IPS-15b (cell line): ENCODE data around the gene CMSS1.

Experiments used
- H3K27me3 ChIP-seq: one replicate; pipeline ENCODE4 v1.6.1; 2013; ENCODE audit warnings: low read length; ENCODE audit not compliant: control insufficient read depth, insufficient read depth
- H3K36me3 ChIP-seq: one replicate; pipeline ENCODE4 v1.6.1; 2013; ENCODE audit warnings: low read length; ENCODE audit not compliant: control insufficient read depth, insufficient read depth
- H3K4me1 ChIP-seq: one replicate; pipeline ENCODE4 v1.6.1; 2013; ENCODE audit warnings: mild to moderate bottlenecking, low read length; ENCODE audit not compliant: control insufficient read depth, insufficient read depth
- H3K4me3 ChIP-seq: one replicate; pipeline ENCODE4 v1.5.1; 2013; ENCODE audit warnings: low read depth, low read length
- H3K9ac ChIP-seq: one replicate; pipeline ENCODE4 v1.6.1; 2013; ENCODE audit warnings: low read depth, mild to moderate bottlenecking, low read length
- H3K9me3 ChIP-seq: one replicate; pipeline ENCODE4 v1.6.1; 2013; ENCODE audit warnings: mild to moderate bottlenecking, low read length; ENCODE audit not compliant: control insufficient read depth, insufficient read depth

CMSS1 gene

GRCh38 chr3:99857278-99857677 lies 39.6 kb downstream of the CMSS1 start:
- H3K9ac ChIP-seq, result no peak overlapping the region
- H3K36me3 ChIP-seq, result no peaks in the 10 kb centered on the region

GRCh38 chr3:99858469-99858868 lies 40.8 kb downstream of the CMSS1 start:
- no peak overlapping the region for H3K9ac ChIP-seq
- no peaks in the 10 kb centered on the region for H3K27me3 ChIP-seq
- peaks cover 5% of the 10 kb centered on the region for H3K4me1 ChIP-seq
- no peaks in the 10 kb centered on the region for H3K36me3 ChIP-seq
- H3K9me3 ChIP-seq, result no peaks in the 10 kb centered on the region
- no peak overlapping the region for H3K4me3 ChIP-seq

More at GRCh38 chr3:99857278-99857677, 39.6 kb downstream of the CMSS1 start:
- H3K4me3 ChIP-seq, result no peak overlapping the region
- H3K4me1 ChIP-seq, result peaks cover 5% of the 10 kb centered on the region
- no peaks in the 10 kb centered on the region for H3K27me3 ChIP-seq
- no peaks in the 10 kb centered on the region for H3K9me3 ChIP-seq

- no peak overlapping the region for H3K4me3 ChIP-seq
- no peaks in the 10 kb centered on the region for H3K36me3 ChIP-seq
- no peaks in the 10 kb centered on the region for H3K9me3 ChIP-seq
- no peaks in the 10 kb centered on the region for H3K27me3 ChIP-seq
- H3K9ac ChIP-seq, result no peak overlapping the region
- H3K4me1 ChIP-seq, result peaks cover 3% of the 10 kb centered on the region
These were observed 42.2 kb downstream of the CMSS1 start for GRCh38 chr3:99859825-99860224.

- Histone ChIP-seq H3K4me3 (no peak overlapping the region), H3K9me3 (no peaks in the 10 kb centered on the region), H3K9ac (no peak overlapping the region), H3K4me1 (no peaks in the 10 kb centered on the region), H3K27me3 (peaks cover 5% of the 10 kb centered on the region), H3K36me3 (no peaks in the 10 kb centered on the region)
These were observed 43.6 kb downstream of the CMSS1 start for GRCh38 chr3:99861216-99861615.

- Histone ChIP-seq H3K9me3 (no peaks in the 10 kb centered on the region), H3K36me3 (no peaks in the 10 kb centered on the region), H3K4me1 (no peaks in the 10 kb centered on the region), H3K27me3 (peaks cover 15% of the 10 kb centered on the region), H3K9ac (no peak overlapping the region), H3K4me3 (no peak overlapping the region)
These were observed 44.5 kb downstream of the CMSS1 start for GRCh38 chr3:99862208-99862607.

DNA sequence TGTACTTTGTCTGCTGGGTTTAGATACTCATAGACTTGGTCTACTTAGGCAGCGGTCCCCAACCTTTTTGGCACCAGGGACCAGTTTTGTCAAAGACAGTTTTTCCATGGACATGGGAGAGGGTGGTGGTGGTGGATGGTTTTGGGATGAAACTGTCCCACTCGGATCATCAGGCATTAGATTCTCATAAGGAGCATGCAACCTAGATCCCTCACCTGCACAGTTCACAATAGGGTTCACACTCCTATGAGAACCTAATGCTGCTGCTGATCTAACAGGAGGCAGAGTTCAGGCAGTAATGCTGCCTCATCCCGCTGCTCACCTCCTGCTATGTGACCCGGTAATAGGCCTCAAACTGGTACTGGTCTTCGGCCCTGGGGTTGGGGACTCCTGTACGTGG lies 45.3 kb downstream of the CMSS1 start:
- Histone ChIP-seq H3K27me3 (peaks cover 23% of the 10 kb centered on the region), H3K9ac (no peak overlapping the region), H3K4me1 (no peaks in the 10 kb centered on the region), H3K36me3 (no peaks in the 10 kb centered on the region), H3K4me3 (no peak overlapping the region), H3K9me3 (no peaks in the 10 kb centered on the region)

GRCh38 chr3:99863588-99863987 lies 45.9 kb downstream of the CMSS1 start:
- Histone ChIP-seq H3K27me3 (peaks cover 28% of the 10 kb centered on the region), H3K9ac (no peak overlapping the region), H3K4me3 (no peak overlapping the region), H3K9me3 (no peaks in the 10 kb centered on the region), H3K4me1 (peaks cover 2% of the 10 kb centered on the region), H3K36me3 (no peaks in the 10 kb centered on the region)

DNA sequence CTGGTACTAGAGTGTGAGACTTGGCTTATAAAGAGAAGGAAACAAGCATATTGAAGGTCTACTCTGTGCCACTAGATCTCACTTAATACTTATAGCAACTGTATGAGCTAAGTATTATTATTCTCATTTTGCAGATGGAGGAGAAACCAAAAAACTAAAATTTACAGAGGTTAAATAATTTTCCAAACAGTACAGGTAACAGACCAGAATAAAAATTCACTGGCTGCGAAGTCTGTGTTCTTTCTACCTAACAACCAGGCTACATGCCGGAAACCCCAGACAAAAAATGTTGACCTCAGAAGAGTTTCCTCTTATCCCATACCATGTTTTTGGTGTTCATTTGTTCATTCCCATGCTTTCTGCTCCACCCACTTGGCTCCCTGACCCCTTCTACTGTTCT lies 46.6 kb downstream of the CMSS1 start:
- peaks cover 2% of the 10 kb centered on the region for H3K4me1 ChIP-seq
- peaks cover 35% of the 10 kb centered on the region for H3K27me3 ChIP-seq
- no peaks in the 10 kb centered on the region for H3K9me3 ChIP-seq
- no peaks in the 10 kb centered on the region for H3K36me3 ChIP-seq
- H3K4me3 ChIP-seq, result no peak overlapping the region
- no peak overlapping the region for H3K9ac ChIP-seq

GRCh38 chr3:99865321-99865720 lies 47.7 kb downstream of the CMSS1 start:
- no peak overlapping the region for H3K4me3 ChIP-seq
- peaks cover 46% of the 10 kb centered on the region for H3K27me3 ChIP-seq
- H3K4me1 ChIP-seq, result peaks cover 2% of the 10 kb centered on the region
- H3K9me3 ChIP-seq, result no peaks in the 10 kb centered on the region
- H3K36me3 ChIP-seq, result no peaks in the 10 kb centered on the region
- H3K9ac ChIP-seq, result no peak overlapping the region

DNA sequence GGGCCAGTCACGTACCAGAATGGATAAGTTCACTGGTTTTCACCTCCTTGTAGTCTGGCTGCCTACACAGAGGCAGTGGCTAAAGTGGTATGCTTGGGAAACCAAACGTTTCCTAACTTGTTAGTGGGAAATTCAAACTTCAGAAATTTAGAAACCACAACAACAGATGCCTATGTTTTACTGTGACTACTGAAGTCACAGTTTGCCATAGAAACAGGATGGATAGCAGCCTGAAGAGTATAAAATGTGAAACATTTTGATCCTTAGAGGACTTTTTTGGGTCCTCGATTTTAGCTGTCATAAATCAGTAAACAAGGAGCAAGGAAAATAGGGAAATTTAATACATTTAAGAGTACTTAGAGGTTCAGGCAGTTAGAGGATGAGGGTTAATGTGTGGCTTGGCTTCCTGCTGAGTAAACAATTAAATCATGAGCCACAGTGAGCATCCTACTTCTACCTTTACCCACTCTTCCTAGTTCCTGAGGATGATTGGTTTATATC lies 48.6 kb downstream of the CMSS1 start:
- Histone ChIP-seq H3K36me3 (no peaks in the 10 kb centered on the region), H3K27me3 (peaks cover 56% of the 10 kb centered on the region), H3K9ac (no peak overlapping the region), H3K9me3 (no peaks in the 10 kb centered on the region), H3K4me3 (no peak overlapping the region), H3K4me1 (peaks cover 5% of the 10 kb centered on the region)

DNA sequence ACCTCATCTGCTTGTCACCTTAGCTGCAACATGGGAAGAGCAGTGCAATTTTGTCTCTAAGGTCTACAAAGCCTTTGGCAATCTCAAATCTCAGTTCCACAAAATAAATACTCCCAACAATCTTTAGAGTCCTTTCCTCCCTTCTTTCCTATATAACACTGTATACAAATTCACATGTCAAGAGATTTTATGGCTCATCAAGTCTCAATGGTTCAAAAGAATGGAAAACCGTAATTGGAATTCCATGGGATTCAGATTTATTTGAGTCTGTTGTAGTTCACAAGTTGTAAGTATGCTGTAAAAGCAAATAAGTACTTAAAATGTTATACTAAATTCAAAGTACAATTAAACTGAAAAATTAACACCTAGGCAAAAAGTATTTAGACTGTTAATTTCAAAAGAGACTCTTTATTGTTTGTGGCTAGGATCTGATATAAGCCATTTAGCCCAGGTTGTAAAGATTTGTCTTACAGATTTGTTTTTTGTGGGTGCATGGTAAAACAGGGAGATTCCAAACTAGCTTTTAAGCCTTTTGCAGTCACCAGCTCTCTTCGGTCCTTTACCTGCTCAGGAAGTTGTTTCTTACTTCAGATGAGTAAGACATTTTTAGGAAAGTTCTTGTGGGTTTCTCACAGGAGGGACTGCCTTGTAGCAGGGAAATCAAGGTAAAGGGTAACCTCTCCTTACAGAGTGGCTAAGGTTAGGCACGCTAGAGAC lies 50.1 kb downstream of the CMSS1 start:
- Histone ChIP-seq H3K9ac (no peak overlapping the region), H3K36me3 (no peaks in the 10 kb centered on the region), H3K27me3 (peaks cover 69% of the 10 kb centered on the region), H3K9me3 (no peaks in the 10 kb centered on the region), H3K4me3 (no peak overlapping the region), H3K4me1 (peaks cover 5% of the 10 kb centered on the region)

GRCh38 chr3:99868311-99868646 lies 50.6 kb downstream of the CMSS1 start:
- no peak overlapping the region for H3K9ac ChIP-seq
- H3K4me3 ChIP-seq, result no peak overlapping the region
- H3K4me1 ChIP-seq, result peaks cover 5% of the 10 kb centered on the region
- no peaks in the 10 kb centered on the region for H3K9me3 ChIP-seq
- H3K27me3 ChIP-seq, result peaks cover 74% of the 10 kb centered on the region
- H3K36me3 ChIP-seq, result no peaks in the 10 kb centered on the region
